Karpas-422 (cell line): ENCODE results near the gene TEKT5. TPM values are rescaled to one million over a fixed set of nuclear protein-coding genes. Genes with fewer than 3 reads are reported as not detected.
"Not testable (repeated sequence)": the region's sequence is repeated elsewhere in the genome, so short reads cannot be mapped to it uniquely, and the experiment has no call there.

Experiments used
- DNase-seq: peaks from one replicate; pipeline ENCODE4 v3.0.0-alpha.2; 2015
- H2AFZ ChIP-seq: fragments of 200-600 bp; sonication (generic); 2 replicates; pipeline ENCODE4 v1.6.1; 2014; ENCODE audit warnings: antibody characterized with exemption, low read length, mixed read lengths
- H3K27ac ChIP-seq: fragments of 200-600 bp; sonication (generic); 2 replicates; pipeline ENCODE4 v1.5.1; 2014; ENCODE audit warnings: mild to moderate bottlenecking, low read length, moderate library complexity
- H3K27me3 ChIP-seq: fragments of 200-600 bp; sonication (generic); 2 replicates; pipeline ENCODE4 v1.6.1; 2014; ENCODE audit warnings: low read length, mixed read lengths
- H3K36me3 ChIP-seq: fragments of 200-600 bp; sonication (generic); 2 replicates; pipeline ENCODE4 v1.6.1; 2014; ENCODE audit warnings: low read length, mixed read lengths; ENCODE audit not compliant: insufficient read depth
- H3K4me1 ChIP-seq: fragments of 200-600 bp; sonication (generic); 2 replicates; pipeline ENCODE4 v1.6.1; 2014; ENCODE audit warnings: mild to moderate bottlenecking, low read length, mixed read lengths
- H3K4me2 ChIP-seq: fragments of 200-600 bp; sonication (generic); 2 replicates; pipeline ENCODE4 v1.6.1; 2014; ENCODE audit warnings: low read length, low read depth, mild to moderate bottlenecking; ENCODE audit not compliant: poor library complexity, severe bottlenecking
- H3K4me3 ChIP-seq: fragments of 200-600 bp; sonication (generic); 2 replicates; pipeline ENCODE4 v1.5.1; 2014; ENCODE audit warnings: mild to moderate bottlenecking, antibody characterized with exemption, low read length, mixed read lengths
- H3K79me2 ChIP-seq: fragments of 200-600 bp; sonication (generic); 2 replicates; pipeline ENCODE4 v1.6.1; 2014; ENCODE audit warnings: mild to moderate bottlenecking, low read length, mixed read lengths
- H3K9ac ChIP-seq: fragments of 200-600 bp; sonication (generic); 2 replicates; pipeline ENCODE4 v1.6.0; 2014; ENCODE audit warnings: low read length
- H3K9me2 ChIP-seq: fragments of 200-600 bp; sonication (generic), shearing (Covaris generic); replicated peaks from 2 replicates; pipeline ENCODE4 v1.6.0; 2014; ENCODE audit warnings: mild to moderate bottlenecking, low read length, moderate library complexity; ENCODE audit not compliant: insufficient read depth
- H3K9me3 ChIP-seq: fragments of 300-700, 200-600 bp; sonication (generic); 2 replicates; pipeline ENCODE4 v1.6.1; 2014; ENCODE audit warnings: low read length, mixed read lengths
- H4K20me1 ChIP-seq: fragments of 200-600 bp; sonication (generic); 2 replicates; pipeline ENCODE4 v1.6.1; 2014; ENCODE audit warnings: mild to moderate bottlenecking, antibody characterized with exemption, low read length, low read depth; ENCODE audit not compliant: insufficient read depth
- total RNA-seq: library from RNA; depleted of rRNA; stranded (reverse); fragments of >200 nt; shearing (Covaris generic); gene quantifications from 2 replicates; pipeline ENCODE4 v1.2.3, GENCODE V29; 2014; ENCODE audit warnings: low replicate concordance

TEKT5 gene
- total RNA-seq, 1 experiment from 2014 or later, result 2.6 TPM

DNA sequence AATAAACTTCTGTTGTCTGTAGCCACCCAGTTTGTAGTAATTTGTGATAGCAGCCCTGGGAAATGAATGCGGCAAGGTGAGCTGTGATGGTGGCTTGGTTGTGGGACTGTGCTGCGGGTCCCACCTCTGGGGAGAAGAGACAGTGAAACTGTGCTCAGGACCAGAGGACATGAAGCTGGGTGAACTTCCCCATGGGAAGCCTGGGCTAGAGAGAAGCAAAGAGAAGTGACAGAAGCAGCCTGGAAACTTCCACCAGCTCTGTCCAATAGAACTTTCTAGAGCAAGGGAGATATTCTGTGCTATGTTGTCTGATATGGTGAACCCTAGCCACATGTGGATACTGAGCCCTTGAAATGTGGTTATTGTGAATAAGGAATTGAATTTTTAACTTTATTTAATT, 62.8 kb downstream of the TEKT5 start:
- no peaks in the 10 kb centered on the region for H3K9me3 ChIP-seq
- H3K36me3 ChIP-seq, result no peaks in the 10 kb centered on the region
- no peak overlapping the region for H3K4me2 ChIP-seq
- no peak overlapping the region for H2AFZ ChIP-seq
- H3K9ac ChIP-seq, result no peak overlapping the region
- H3K9me2 ChIP-seq, result no peaks in the 10 kb centered on the region
- no peaks in the 10 kb centered on the region for H3K27me3 ChIP-seq
- no peaks in the 10 kb centered on the region for H3K4me1 ChIP-seq
- no peak overlapping the region for H3K27ac ChIP-seq
- no peak overlapping the region for H3K4me3 ChIP-seq
- no peaks in the 10 kb centered on the region for H3K79me2 ChIP-seq
- H4K20me1 ChIP-seq, result no peaks in the 10 kb centered on the region
- no peak for DNase-seq

DNA sequence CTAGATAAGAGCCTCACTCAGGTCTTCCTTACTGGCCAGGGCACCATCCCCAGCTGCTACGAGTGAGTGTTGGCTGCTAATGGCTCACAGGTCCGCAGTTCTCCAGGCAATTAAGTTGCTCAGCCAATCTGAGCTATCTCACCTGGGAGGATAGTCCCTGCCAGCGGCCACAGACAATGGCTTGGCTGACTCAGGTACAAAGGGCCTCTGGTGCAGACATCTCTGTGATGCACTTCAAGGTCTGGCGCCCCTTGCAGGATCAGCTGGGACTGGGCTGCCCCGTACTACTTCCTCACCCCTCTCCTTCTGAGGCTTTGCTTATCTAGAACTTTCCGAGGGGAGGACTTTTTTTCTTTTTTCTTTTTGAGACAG, 65.2 kb downstream of the TEKT5 start:
- no peak for DNase-seq
- Histone ChIP-seq H2AFZ (no peak overlapping the region), H3K4me3 (no peak overlapping the region), H3K79me2 (no peaks in the 10 kb centered on the region), H3K4me2 (no peak overlapping the region), H3K27me3 (no peaks in the 10 kb centered on the region), H3K36me3 (no peaks in the 10 kb centered on the region), H3K4me1 (no peaks in the 10 kb centered on the region), H3K27ac (no peak overlapping the region), H3K9me2 (no peaks in the 10 kb centered on the region), H4K20me1 (no peaks in the 10 kb centered on the region), H3K9me3 (no peaks in the 10 kb centered on the region), H3K9ac (no peak overlapping the region)

DNA sequence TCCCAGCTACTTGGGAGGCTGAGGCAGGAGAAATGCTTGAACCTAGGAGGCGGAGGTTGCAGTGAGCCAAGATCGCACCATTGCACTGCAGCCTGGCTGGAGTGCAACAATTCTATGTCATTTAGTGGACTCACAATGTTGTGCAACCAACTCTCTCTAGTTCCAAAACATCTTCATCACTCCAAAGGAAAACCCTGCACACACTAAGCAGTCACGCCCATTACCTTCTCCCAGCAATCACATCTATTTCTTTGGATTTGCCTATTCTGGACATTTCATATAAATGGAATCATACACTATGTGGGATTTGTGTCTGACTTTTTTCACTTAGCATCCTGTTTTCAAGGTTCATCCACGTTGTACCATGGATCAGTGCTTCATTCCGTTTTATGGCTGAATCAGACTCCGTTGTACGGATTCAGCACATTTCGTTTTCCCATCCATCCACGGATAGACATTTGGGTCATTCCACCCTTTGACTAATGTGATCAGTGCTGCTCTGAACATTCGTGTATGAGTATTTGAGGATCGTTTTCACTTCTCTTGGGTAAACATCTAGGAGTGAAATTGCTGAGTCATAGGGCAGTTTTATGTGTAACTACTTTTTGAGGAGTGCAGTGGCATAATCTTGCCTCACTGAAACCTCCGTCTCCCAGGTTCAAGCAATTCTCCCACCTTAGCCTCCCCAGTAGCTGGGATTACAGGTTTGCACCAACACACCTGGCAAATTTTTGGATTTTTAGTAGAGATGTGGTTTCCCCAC, 69.0 kb downstream of the TEKT5 start:
- no peaks in the 10 kb centered on the region for H3K79me2 ChIP-seq
- H3K9me3 ChIP-seq, result no peaks in the 10 kb centered on the region
- no peaks in the 10 kb centered on the region for H3K36me3 ChIP-seq
- no peak overlapping the region for H3K4me2 ChIP-seq
- H3K9ac ChIP-seq, result no peak overlapping the region
- H3K27ac ChIP-seq, result no peak overlapping the region
- H3K4me3 ChIP-seq, result no peak overlapping the region
- DNase-seq, result no peak
- H4K20me1 ChIP-seq, result no peaks in the 10 kb centered on the region
- H3K4me1 ChIP-seq, result no peaks in the 10 kb centered on the region
- no peaks in the 10 kb centered on the region for H3K9me2 ChIP-seq
- H3K27me3 ChIP-seq, result no peaks in the 10 kb centered on the region
- H2AFZ ChIP-seq, result no peak overlapping the region

DNA sequence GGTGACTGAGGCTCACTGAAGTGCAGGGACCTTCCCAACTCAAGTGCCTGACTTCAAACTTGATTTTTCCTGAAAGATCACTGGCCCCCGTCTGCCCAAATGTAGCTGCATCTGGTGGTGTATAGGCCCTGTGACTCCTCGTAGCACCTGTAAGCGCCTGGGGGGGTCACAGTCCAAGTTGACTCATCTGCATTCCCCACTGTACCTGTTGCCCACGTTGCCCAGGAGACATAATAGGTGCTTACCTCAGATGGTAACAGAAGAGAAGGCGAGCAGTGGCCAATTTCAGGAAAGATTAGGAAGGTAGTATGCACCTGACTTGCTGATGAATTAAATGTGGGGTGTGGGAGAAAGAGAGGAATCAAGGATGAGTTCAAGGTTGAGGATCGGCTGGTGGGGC, 70.2 kb downstream of the TEKT5 start:
- Histone ChIP-seq H2AFZ (no peak overlapping the region), H3K4me1 (no peaks in the 10 kb centered on the region), H3K27me3 (no peaks in the 10 kb centered on the region), H3K9me2 (no peaks in the 10 kb centered on the region), H3K4me3 (no peak overlapping the region), H4K20me1 (no peaks in the 10 kb centered on the region), H3K36me3 (no peaks in the 10 kb centered on the region), H3K4me2 (no peak overlapping the region), H3K79me2 (no peaks in the 10 kb centered on the region), H3K27ac (no peak overlapping the region), H3K9me3 (no peaks in the 10 kb centered on the region), H3K9ac (no peak overlapping the region)
- DNase-seq, result no peak

DNA sequence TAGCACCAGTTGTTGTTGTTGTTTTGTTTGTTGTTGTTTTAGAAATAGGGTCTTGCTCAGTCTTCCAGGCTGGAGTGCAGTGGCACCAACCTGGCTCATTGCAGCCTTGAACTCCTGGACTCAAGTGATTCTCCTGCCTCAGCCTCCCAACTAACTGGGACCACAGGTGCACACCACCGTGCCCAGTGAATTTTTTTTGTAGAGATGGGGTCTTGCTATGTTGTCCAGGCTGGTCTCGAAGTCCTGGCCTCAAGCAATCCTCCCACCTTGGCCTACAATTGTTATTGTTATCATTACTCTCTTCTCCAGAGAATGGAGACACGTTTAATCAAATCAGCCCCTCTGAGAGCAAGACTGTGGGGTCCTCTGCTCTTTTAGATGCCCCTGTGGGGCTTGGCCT, 71.7 kb downstream of the TEKT5 start:
- Histone ChIP-seq H3K9me2 (no peaks in the 10 kb centered on the region), H3K4me1 (no peaks in the 10 kb centered on the region), H4K20me1 (no peaks in the 10 kb centered on the region), H3K4me2 (no peak overlapping the region), H3K36me3 (no peaks in the 10 kb centered on the region), H3K27me3 (no peaks in the 10 kb centered on the region), H3K4me3 (no peak overlapping the region), H3K9ac (no peak overlapping the region), H3K27ac (no peak overlapping the region), H3K9me3 (no peaks in the 10 kb centered on the region), H2AFZ (no peak overlapping the region), H3K79me2 (no peaks in the 10 kb centered on the region)
- DNase-seq, result no peak

DNA sequence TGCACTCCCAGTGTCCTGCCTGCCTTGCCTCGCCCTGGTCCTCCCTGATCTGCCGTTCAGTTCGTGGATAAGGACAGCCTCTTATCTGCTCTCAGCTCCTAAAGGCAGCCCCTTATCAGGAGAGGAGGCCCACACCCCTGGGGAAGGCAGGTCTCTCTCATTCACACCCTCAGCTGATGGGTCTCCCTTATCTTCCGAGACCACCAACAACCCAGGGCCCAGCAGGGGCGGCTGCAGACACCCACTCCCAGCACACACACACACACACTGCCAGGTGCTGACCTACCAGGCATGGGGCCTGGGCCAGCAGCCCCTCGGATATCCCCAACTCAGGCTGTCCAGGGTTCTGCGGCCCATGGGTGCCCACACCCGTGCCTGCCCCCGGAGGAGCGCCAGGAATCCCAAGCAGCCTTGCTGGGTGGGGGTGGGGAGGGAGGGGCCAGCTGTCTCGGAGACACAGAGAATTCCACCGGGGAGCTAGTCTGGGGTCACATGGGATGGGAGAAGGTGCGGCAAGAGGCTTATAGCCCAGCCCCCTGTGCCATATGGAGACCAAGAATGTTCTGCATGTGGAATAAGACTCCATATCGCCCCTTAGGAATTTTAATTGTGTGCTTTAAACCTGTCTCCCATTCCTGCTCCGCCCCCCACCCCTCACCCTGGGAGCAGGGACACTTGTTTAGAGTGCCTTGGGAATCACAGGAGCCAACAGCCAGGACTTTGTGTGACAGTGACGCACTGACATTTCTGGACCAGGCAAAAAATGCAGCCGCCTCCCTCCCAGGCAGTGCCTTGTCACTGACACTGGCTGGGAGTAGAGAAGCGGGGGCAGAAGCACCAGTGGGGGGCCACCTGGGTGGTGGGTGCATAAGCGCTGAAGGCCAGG, 72.5 kb downstream of the TEKT5 start:
- no peak for DNase-seq
- Histone ChIP-seq H4K20me1 (no peaks in the 10 kb centered on the region), H3K4me3 (no peak overlapping the region), H3K9me3 (no peaks in the 10 kb centered on the region), H3K4me1 (no peaks in the 10 kb centered on the region), H3K36me3 (no peaks in the 10 kb centered on the region), H3K9ac (no peak overlapping the region), H3K27me3 (no peaks in the 10 kb centered on the region), H3K27ac (no peak overlapping the region), H3K79me2 (no peaks in the 10 kb centered on the region), H3K4me2 (no peak overlapping the region), H3K9me2 (no peaks in the 10 kb centered on the region), H2AFZ (no peak overlapping the region)

DNA sequence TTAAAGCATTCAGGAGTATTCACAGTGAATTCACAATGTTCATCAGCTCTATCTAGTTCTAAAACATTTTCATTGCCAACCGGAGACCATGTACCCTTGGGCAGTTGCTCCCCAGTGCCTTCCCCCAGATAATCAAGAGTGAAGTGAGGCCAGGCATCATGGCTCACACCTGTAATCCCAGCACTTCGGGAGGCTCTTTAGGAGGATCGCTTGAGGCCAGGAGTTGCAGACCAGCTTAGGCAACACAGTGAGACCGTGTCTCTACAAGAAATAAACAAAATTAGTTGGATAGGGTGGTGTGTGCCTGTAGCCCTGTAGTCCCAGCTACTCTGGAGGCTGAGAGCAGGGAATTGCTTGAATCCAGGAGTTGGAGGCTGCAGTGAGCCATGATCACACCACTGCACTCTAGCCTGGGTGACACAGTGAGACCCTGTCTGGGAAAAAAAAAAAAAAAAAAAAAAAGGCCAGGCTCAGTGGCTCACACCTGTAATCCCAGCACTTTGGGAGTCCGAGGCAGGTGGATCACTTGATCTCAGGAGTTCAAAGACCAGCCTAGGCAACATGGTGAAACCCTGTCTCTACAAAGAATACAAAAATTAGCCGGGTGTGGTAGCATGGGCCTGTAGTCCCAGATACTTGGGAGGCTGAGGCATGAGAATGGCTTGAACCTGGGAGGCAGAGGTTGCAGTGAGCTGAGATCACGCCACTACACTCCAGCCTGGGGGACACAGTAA, 73.3 kb downstream of the TEKT5 start:
- not testable (repeated sequence) for H2AFZ ChIP-seq, H3K4me1 ChIP-seq, H3K9ac ChIP-seq, H3K9me2 ChIP-seq, DNase-seq, H3K9me3 ChIP-seq, H3K36me3 ChIP-seq, H3K27me3 ChIP-seq, H3K79me2 ChIP-seq, H4K20me1 ChIP-seq, H3K4me3 ChIP-seq, H3K27ac ChIP-seq, H3K4me2 ChIP-seq

DNA sequence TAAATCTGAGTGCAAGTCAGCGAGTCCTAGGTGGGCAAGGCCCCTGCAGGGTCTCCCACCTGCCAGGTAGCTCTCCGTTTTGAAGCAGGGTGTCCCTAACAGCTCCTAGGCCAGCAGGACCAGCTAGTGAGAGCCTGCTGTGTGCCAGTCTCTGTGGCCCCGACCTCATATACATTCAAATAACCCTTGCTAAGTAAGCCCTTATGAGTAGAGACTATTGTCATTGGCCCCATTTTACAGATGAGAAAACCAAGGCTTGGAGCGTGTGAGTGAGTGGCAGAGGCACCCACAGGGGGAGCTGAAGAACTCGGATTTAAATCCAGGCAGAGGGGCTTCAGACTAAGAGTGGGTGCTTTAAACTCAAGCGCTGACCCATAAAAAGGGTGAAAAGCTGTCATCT, 74.6 kb downstream of the TEKT5 start:
- Histone ChIP-seq H2AFZ (no peak overlapping the region), H3K4me3 (no peak overlapping the region), H3K27me3 (no peaks in the 10 kb centered on the region), H3K9me2 (no peaks in the 10 kb centered on the region), H3K4me2 (no peak overlapping the region), H3K79me2 (no peaks in the 10 kb centered on the region), H4K20me1 (no peaks in the 10 kb centered on the region), H3K9me3 (no peaks in the 10 kb centered on the region), H3K36me3 (no peaks in the 10 kb centered on the region), H3K4me1 (no peaks in the 10 kb centered on the region), H3K9ac (no peak overlapping the region), H3K27ac (no peak overlapping the region)
- no peak for DNase-seq
